ENCODE data around the gene CFAP61.

GRCh38 chr20:20037960-20038359, 14.4 kb upstream of the CFAP61 start:
- TF ChIP-seq, protein P1, sequence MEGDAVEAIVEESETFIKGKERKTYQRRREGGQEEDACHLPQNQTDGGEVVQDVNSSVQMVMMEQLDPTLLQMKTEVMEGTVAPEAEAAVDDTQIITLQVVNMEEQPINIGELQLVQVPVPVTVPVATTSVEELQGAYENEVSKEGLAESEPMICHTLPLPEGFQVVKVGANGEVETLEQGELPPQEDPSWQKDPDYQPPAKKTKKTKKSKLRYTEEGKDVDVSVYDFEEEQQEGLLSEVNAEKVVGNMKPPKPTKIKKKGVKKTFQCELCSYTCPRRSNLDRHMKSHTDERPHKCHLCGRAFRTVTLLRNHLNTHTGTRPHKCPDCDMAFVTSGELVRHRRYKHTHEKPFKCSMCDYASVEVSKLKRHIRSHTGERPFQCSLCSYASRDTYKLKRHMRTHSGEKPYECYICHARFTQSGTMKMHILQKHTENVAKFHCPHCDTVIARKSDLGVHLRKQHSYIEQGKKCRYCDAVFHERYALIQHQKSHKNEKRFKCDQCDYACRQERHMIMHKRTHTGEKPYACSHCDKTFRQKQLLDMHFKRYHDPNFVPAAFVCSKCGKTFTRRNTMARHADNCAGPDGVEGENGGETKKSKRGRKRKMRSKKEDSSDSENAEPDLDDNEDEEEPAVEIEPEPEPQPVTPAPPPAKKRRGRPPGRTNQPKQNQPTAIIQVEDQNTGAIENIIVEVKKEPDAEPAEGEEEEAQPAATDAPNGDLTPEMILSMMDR (conservative IDR thresholded peaks at IDR 0.05; ENCODE audit: low read depth in 2 of 2): no peak
- TF ChIP-seq REST (IDR thresholded peaks at IDR 0.05; ENCODE audit: unreplicated experiment): no peak
- TF ChIP-seq ZNF114 (CRISPR knock-in tag; IDR thresholded peaks at IDR 0.05): no peak
- TF ChIP-seq EZH2 (IDR thresholded peaks at IDR 0.05; ENCODE audit: low read depth, unreplicated experiment): no peak
- TF ChIP-seq POLR2AphosphoS5 (IDR thresholded peaks at IDR 0.05; ENCODE audit: low read depth): no peak
- TF ChIP-seq EZH2phosphoT487 (IDR thresholded peaks at IDR 0.05; ENCODE audit: unreplicated experiment): no peak
- TF ChIP-seq JUNB (IDR thresholded peaks at IDR 0.05; ENCODE audit: unreplicated experiment): no peak
- TF ChIP-seq STAT1 (IDR thresholded peaks at IDR 0.05; ENCODE audit: unreplicated experiment): no peak
- TF ChIP-seq ETS1 (IDR thresholded peaks at IDR 0.05): no peak
- TF ChIP-seq, protein P2, sequence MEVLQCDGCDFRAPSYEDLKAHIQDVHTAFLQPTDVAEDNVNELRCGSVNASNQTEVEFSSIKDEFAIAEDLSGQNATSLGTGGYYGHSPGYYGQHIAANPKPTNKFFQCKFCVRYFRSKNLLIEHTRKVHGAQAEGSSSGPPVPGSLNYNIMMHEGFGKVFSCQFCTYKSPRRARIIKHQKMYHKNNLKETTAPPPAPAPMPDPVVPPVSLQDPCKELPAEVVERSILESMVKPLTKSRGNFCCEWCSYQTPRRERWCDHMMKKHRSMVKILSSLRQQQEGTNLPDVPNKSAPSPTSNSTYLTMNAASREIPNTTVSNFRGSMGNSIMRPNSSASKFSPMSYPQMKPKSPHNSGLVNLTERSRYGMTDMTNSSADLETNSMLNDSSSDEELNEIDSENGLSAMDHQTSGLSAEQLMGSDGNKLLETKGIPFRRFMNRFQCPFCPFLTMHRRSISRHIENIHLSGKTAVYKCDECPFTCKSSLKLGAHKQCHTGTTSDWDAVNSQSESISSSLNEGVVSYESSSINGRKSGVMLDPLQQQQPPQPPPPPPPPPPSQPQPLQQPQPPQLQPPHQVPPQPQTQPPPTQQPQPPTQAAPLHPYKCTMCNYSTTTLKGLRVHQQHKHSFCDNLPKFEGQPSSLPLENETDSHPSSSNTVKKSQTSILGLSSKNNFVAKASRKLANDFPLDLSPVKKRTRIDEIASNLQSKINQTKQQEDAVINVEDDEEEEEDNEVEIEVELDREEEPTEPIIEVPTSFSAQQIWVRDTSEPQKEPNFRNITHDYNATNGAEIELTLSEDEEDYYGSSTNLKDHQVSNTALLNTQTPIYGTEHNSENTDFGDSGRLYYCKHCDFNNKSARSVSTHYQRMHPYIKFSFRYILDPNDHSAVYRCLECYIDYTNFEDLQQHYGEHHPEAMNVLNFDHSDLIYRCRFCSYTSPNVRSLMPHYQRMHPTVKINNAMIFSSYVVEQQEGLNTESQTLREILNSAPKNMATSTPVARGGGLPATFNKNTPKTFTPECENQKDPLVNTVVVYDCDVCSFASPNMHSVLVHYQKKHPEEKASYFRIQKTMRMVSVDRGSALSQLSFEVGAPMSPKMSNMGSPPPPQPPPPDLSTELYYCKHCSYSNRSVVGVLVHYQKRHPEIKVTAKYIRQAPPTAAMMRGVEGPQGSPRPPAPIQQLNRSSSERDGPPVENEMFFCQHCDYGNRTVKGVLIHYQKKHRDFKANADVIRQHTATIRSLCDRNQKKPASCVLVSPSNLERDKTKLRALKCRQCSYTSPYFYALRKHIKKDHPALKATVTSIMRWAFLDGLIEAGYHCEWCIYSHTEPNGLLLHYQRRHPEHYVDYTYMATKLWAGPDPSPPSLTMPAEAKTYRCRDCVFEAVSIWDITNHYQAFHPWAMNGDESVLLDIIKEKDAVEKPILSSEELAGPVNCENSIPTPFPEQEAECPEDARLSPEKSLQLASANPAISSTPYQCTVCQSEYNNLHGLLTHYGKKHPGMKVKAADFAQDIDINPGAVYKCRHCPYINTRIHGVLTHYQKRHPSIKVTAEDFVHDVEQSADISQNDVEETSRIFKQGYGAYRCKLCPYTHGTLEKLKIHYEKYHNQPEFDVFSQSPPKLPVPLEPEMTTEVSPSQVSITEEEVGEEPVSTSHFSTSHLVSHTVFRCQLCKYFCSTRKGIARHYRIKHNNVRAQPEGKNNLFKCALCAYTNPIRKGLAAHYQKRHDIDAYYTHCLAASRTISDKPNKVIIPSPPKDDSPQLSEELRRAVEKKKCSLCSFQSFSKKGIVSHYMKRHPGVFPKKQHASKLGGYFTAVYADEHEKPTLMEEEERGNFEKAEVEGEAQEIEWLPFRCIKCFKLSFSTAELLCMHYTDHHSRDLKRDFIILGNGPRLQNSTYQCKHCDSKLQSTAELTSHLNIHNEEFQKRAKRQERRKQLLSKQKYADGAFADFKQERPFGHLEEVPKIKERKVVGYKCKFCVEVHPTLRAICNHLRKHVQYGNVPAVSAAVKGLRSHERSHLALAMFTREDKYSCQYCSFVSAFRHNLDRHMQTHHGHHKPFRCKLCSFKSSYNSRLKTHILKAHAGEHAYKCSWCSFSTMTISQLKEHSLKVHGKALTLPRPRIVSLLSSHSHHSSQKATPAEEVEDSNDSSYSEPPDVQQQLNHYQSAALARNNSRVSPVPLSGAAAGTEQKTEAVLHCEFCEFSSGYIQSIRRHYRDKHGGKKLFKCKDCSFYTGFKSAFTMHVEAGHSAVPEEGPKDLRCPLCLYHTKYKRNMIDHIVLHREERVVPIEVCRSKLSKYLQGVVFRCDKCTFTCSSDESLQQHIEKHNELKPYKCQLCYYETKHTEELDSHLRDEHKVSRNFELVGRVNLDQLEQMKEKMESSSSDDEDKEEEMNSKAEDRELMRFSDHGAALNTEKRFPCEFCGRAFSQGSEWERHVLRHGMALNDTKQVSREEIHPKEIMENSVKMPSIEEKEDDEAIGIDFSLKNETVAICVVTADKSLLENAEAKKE (CRISPR knock-in tag; IDR thresholded peaks at IDR 0.05): no peak
- no peak for TF ChIP-seq CREB1 (CRISPR knock-in tag; IDR thresholded peaks at IDR 0.05; ENCODE audit: low read depth)
- no peak for TF ChIP-seq NANOG (IDR thresholded peaks at IDR 0.05; ENCODE audit: borderline replicate concordance)
- TF ChIP-seq ZNF331 (CRISPR knock-in tag; IDR thresholded peaks at IDR 0.05; ENCODE audit: low read depth): no peak

All from GM23338 (cell line).